ENCODE results near the gene MDC1. TPM values are rescaled to one million over a fixed set of nuclear protein-coding genes. Genes with fewer than 3 reads are reported as not detected.
"Not testable (repeated sequence)": the region's sequence is repeated elsewhere in the genome, so short reads cannot be mapped to it uniquely, and the experiment has no call there.

Gene MDC1
- polyA plus RNA-seq, 6 donors from 2014 or later = 2.0 to 8.3 (median 3.5) TPM

GRCh38 chr6:30657922-30658321, 59.2 kb downstream of the MDC1 start:
- ATAC-seq (ENCODE audit: low read depth in 2 of 2); H3K27me3 Mint-ChIP-seq; H3K9me3 Mint-ChIP-seq; H3K27ac Mint-ChIP-seq; H3K4me3 Mint-ChIP-seq; DNase-seq; H3K4me1 Mint-ChIP-seq: not testable (repeated sequence)
- peaks cover 26 to 66% of the 10 kb centered on the region in 2 donors for H3K36me3 Mint-ChIP-seq

- Mint-ChIP-seq H3K9me3 (peaks cover 0 to 1% (median 0%) of the 10 kb centered on the region in 7 donors), H3K27me3 (no peaks in the 10 kb centered on the region), H3K36me3 (peaks cover 22 to 62% of the 10 kb centered on the region in 2 donors), H3K4me1 (peaks cover 0 to 8% (median 0%) of the 10 kb centered on the region in 3 donors), H3K4me3 (no peak overlapping the region), H3K27ac (no peak overlapping the region)
- no peak for DNase-seq
- ATAC-seq (ENCODE audit: low read depth in 2 of 2) = no peak
These were observed 59.6 kb downstream of the MDC1 start for GRCh38 chr6:30657454-30657853.

GRCh38 chr6:30656513-30656912, 60.6 kb downstream of the MDC1 start:
- Mint-ChIP-seq H3K27me3 (no peaks in the 10 kb centered on the region), H3K4me3 (no peak overlapping the region), H3K27ac (no peak overlapping the region), H3K36me3 (peaks cover 12 to 56% of the 10 kb centered on the region in 2 donors), H3K9me3 (peaks cover 0 to 1% (median 0%) of the 10 kb centered on the region in 7 donors), H3K4me1 (peaks cover 0 to 8% (median 2%) of the 10 kb centered on the region in 3 donors)
- DNase-seq = no peak
- ATAC-seq (ENCODE audit: low read depth in 2 of 2) = no peak

GRCh38 chr6:30655743-30656094, 61.4 kb downstream of the MDC1 start:
- Mint-ChIP-seq H3K4me1 (peaks cover 6 to 13% (median 9%) of the 10 kb centered on the region in 3 donors), H3K9me3 (peaks cover 0 to 1% (median 0%) of the 10 kb centered on the region in 7 donors), H3K4me3 (no peak overlapping the region), H3K27ac (peak overlapping the region in 1 of 6 donors; percentile 85), H3K36me3 (peaks cover 11 to 53% of the 10 kb centered on the region in 2 donors), H3K27me3 (no peaks in the 10 kb centered on the region)
- ATAC-seq (ENCODE audit: low read depth in 2 of 2) (no peak), DNase-seq (no peak)

GRCh38 chr6:30654798-30655742, 62.0 kb downstream of the MDC1 start:
- Mint-ChIP-seq H3K4me3 (no peak overlapping the region), H3K27ac (peak overlapping the region in 3 of 6 donors; percentile 40 to 85 (median 64)), H3K36me3 (peaks cover 11 to 50% of the 10 kb centered on the region in 2 donors), H3K9me3 (peaks cover 0 to 1% (median 0%) of the 10 kb centered on the region in 7 donors), H3K4me1 (peaks cover 6 to 13% (median 9%) of the 10 kb centered on the region in 3 donors), H3K27me3 (no peaks in the 10 kb centered on the region)
- no peak for DNase-seq
- ATAC-seq (ENCODE audit: low read depth in 2 of 2) = no peak

- DNase-seq (no peak), ATAC-seq (ENCODE audit: low read depth in 2 of 2) (no peak)
- peak overlapping the region in 5 of 6 donors; percentile 30 to 97 (median 79) for H3K27ac Mint-ChIP-seq
- no peaks in the 10 kb centered on the region for H3K27me3 Mint-ChIP-seq
- H3K4me1 Mint-ChIP-seq = peaks cover 12 to 28% (median 23%) of the 10 kb centered on the region in 3 donors
- peaks cover 0 to 1% (median 0%) of the 10 kb centered on the region in 7 donors for H3K9me3 Mint-ChIP-seq
- H3K36me3 Mint-ChIP-seq = peaks cover 11 to 21% of the 10 kb centered on the region in 2 donors
- H3K4me3 Mint-ChIP-seq = peak overlapping the region in 5 of 8 donors; percentile 19 to 79 (median 55)
These were observed 65.9 kb downstream of the MDC1 start for GRCh38 chr6:30651143-30651542.

Other genes with a start within 250 kb of the MDC1 start
- 1,000 to 10,000 TPM; 2,024 to 3,192 (median 2,301) TPM for gene HLA-E, start 227.8 kb downstream of the MDC1 start, polyA plus RNA-seq (ENCODE audit: low read depth in 6 of 6)
- 10 to 100 TPM; 23.8 to 47.4 (median 36.8) TPM for gene GNL1, start 160.8 kb downstream of the MDC1 start, polyA plus RNA-seq (ENCODE audit: low read depth in 6 of 6)
- gene PRR3, start 160.0 kb downstream of the MDC1 start, polyA plus RNA-seq (ENCODE audit: low read depth in 6 of 6) = 10 to 100 TPM in 4 of 6 donors, 1 to 10 TPM in 2; 8.1 to 14.2 (median 11.2) TPM
- 10 to 100 TPM; 11.5 to 31.0 (median 19.3) TPM for gene ABCF1, start 145.8 kb downstream of the MDC1 start, polyA plus RNA-seq (ENCODE audit: low read depth in 6 of 6)
- 10 to 100 TPM in 5 of 6 donors, 1 to 10 TPM in 1; 7.8 to 27.9 (median 25.9) TPM for gene PPP1R10, start 100.0 kb downstream of the MDC1 start, polyA plus RNA-seq (ENCODE audit: low read depth in 6 of 6)
- gene MRPS18B, start 99.4 kb downstream of the MDC1 start, polyA plus RNA-seq (ENCODE audit: low read depth in 6 of 6) = 100 to 1,000 TPM; 101 to 221 (median 142) TPM
- gene ATAT1, start 90.4 kb downstream of the MDC1 start, polyA plus RNA-seq (ENCODE audit: low read depth in 6 of 6) = 1 to 10 TPM in 5 of 6 donors, under 1 TPM in 1; 0.79 to 4.1 (median 2.0) TPM
- 10 to 100 TPM in 4 of 6 donors, 1 to 10 TPM in 2; 8.1 to 15.5 (median 12.2) TPM for gene C6orf136, start 70.1 kb downstream of the MDC1 start, polyA plus RNA-seq (ENCODE audit: low read depth in 6 of 6)
- gene DHX16, start 44.3 kb downstream of the MDC1 start, polyA plus RNA-seq (ENCODE audit: low read depth in 6 of 6) = 10 to 100 TPM in 5 of 6 donors, 1 to 10 TPM in 1; 4.2 to 27.0 (median 16.1) TPM
- 100 to 1,000 TPM in 1 of 6 donors, 10 to 100 TPM in 5; 70.3 to 103 (median 82.6) TPM for gene PPP1R18, start 30.6 kb downstream of the MDC1 start, polyA plus RNA-seq (ENCODE audit: low read depth in 6 of 6)
- 10 to 100 TPM; 37.3 to 72.1 (median 45.4) TPM for gene NRM, start 26.3 kb downstream of the MDC1 start, polyA plus RNA-seq (ENCODE audit: low read depth in 6 of 6)
- gene TUBB, start 3.1 kb upstream of the MDC1 start, polyA plus RNA-seq (ENCODE audit: low read depth in 6 of 6) = 100 to 1,000 TPM in 1 of 6 donors, 10 to 100 TPM in 5; 37.9 to 104 (median 73.3) TPM
- 10 to 100 TPM; 43.5 to 65.2 (median 52.4) TPM for gene FLOT1, start 25.4 kb upstream of the MDC1 start, polyA plus RNA-seq (ENCODE audit: low read depth in 6 of 6)
- under 1 TPM in 1 of 6 donors, not detected in 5; 0.31 TPM for gene IER3, start 27.3 kb upstream of the MDC1 start, polyA plus RNA-seq (ENCODE audit: low read depth in 6 of 6)
- 1 to 10 TPM; 3.6 to 8.0 (median 4.4) TPM for gene DDR1, start 167.2 kb upstream of the MDC1 start, polyA plus RNA-seq (ENCODE audit: low read depth in 6 of 6)
- gene GTF2H4, start 190.9 kb upstream of the MDC1 start, polyA plus RNA-seq (ENCODE audit: low read depth in 6 of 6) = 10 to 100 TPM in 3 of 6 donors, 1 to 10 TPM in 3; 7.6 to 11.5 (median 9.6) TPM
- gene VARS2, start 197.0 kb upstream of the MDC1 start, polyA plus RNA-seq (ENCODE audit: low read depth in 6 of 6) = 10 to 100 TPM in 5 of 6 donors, 1 to 10 TPM in 1; 1.2 to 28.4 (median 19.4) TPM
- under 1 TPM in 1 of 6 donors, not detected in 5; 0.38 TPM for gene SFTA2, start 214.9 kb upstream of the MDC1 start, polyA plus RNA-seq (ENCODE audit: low read depth in 6 of 6)
- gene MUCL3, start 223.7 kb upstream of the MDC1 start, polyA plus RNA-seq (ENCODE audit: low read depth in 6 of 6) = not detected

All from naive B cell (primary cell).